GM19193 (cell line): ENCODE data around the gene CD8A.

Source experiments
- POLR2A ChIP-seq: IDR thresholded peaks from 4 replicates; pipeline ENCODE4 v1.6.1; 2011; ENCODE audit not compliant: insufficient read depth, insufficient read length; ENCODE audit errors: extremely low read depth

CD8A gene

GRCh38 chr2:86790676-86791572 is at the start of gene CD8A:
TSS of gene CD8A (minus strand) at chr2:86790913. CDS start at chr2:86790825, 88 bp downstream.
- TF ChIP-seq POLR2A: no peak

GRCh38 chr2:86833315-86833714 is 42.6 kb upstream of the CD8A start:
- no peak for TF ChIP-seq POLR2A

DNA sequence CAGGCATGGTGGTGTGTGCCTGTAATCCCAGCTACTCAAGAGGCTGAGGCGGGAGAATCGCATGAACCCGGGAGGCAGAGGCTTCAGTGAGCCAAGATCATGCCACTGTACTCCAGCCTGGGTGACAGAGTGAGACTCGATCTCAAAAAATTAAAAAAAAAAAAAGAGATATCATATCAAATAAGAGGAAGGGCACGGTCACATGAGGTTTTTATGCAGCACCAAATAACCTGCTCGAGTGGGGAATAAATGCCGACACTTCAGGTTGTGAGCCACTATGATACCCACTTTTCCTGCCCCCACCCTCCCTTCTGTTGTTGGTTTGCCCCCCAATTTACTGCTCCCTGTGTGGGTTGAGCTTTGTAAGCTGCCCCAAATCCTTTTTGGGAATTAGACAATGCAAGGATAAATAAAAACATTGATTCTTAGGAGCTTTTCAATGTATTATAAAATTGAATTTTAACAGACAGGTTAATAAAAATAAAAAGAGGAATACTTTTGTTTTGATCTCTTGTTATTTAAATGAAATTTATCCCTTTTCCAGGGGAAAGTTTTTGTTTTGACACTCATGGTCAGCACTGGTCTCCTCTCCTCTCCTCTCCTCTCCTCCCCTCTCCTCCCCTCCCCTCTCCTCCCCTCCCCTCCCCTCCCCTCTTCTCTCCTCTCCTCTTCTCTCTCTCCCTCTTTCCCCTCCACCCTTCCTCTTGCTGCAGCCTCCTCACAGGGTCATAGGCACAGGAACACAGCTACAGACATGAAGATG is 41.8 kb upstream of the CD8A start:
- no peak for TF ChIP-seq POLR2A

GRCh38 chr2:86831537-86831936 is 40.8 kb upstream of the CD8A start:
- no peak for TF ChIP-seq POLR2A

GRCh38 chr2:86826951-86827350 is 36.2 kb upstream of the CD8A start:
- TF ChIP-seq POLR2A: no peak

- TF ChIP-seq POLR2A: no peak
Observed at GRCh38 chr2:86825693-86826381, 35.1 kb upstream of the CD8A start.

GRCh38 chr2:86825036-86825692 is 34.5 kb upstream of the CD8A start:
- no peak for TF ChIP-seq POLR2A

- no peak for TF ChIP-seq POLR2A
Observed at GRCh38 chr2:86822668-86823345, 32.1 kb upstream of the CD8A start.

GRCh38 chr2:86821842-86822241 is 31.1 kb upstream of the CD8A start:
- TF ChIP-seq POLR2A: no peak

- no peak for TF ChIP-seq POLR2A
Observed at GRCh38 chr2:86821306-86821705, 30.6 kb upstream of the CD8A start.

- TF ChIP-seq POLR2A: no peak
Observed at GRCh38 chr2:86818957-86819356, 28.2 kb upstream of the CD8A start.

GRCh38 chr2:86818114-86818801 is 27.5 kb upstream of the CD8A start:
- no peak for TF ChIP-seq POLR2A

GRCh38 chr2:86815611-86816010 is 24.9 kb upstream of the CD8A start:
- no peak for TF ChIP-seq POLR2A
